GM21526 (cell line): ENCODE data around the gene TUBB2A.
A peak's percentile ranks its signal among the peaks of the same experiment; 100 is the strongest.
"Not testable (repeated sequence)": the region's sequence is repeated elsewhere in the genome, so short reads cannot be mapped to it uniquely, and the experiment has no call there.

Experiments used
- ATAC-seq: cut with Tn5 transposase; IDR thresholded peaks from one replicate; pipeline ENCODE4 v1.9.1; 2021; ENCODE audit warnings: moderate library complexity; ENCODE audit not compliant: unreplicated experiment, low FRiP score

TUBB2A gene

GRCh38 chr6:3183066-3183465, 25.7 kb upstream of the TUBB2A start:
- ATAC-seq, result no peak

- ATAC-seq, result no peak
These were observed 23.8 kb upstream of the TUBB2A start for GRCh38 chr6:3181105-3181504.

GRCh38 chr6:3179945-3180344, 22.6 kb upstream of the TUBB2A start:
- not testable (repeated sequence) for ATAC-seq

- ATAC-seq, result not testable (repeated sequence)
These were observed 21.3 kb upstream of the TUBB2A start for GRCh38 chr6:3178666-3179065.

- ATAC-seq, result no peak
These were observed 19.4 kb upstream of the TUBB2A start for GRCh38 chr6:3176562-3177355.

GRCh38 chr6:3175715-3176402, 18.5 kb upstream of the TUBB2A start:
- ATAC-seq, result no peak

- ATAC-seq, result not testable (repeated sequence)
These were observed 16.3 kb upstream of the TUBB2A start for GRCh38 chr6:3173636-3174089.

GRCh38 chr6:3172789-3173188, 15.4 kb upstream of the TUBB2A start:
- not testable (repeated sequence) for ATAC-seq

- not testable (repeated sequence) for ATAC-seq
These were observed 14.2 kb upstream of the TUBB2A start for GRCh38 chr6:3171313-3172175.

- not testable (repeated sequence) for ATAC-seq
These were observed 13.3 kb upstream of the TUBB2A start for GRCh38 chr6:3170676-3171075.

- not testable (repeated sequence) for ATAC-seq
These were observed 10.7 kb upstream of the TUBB2A start for GRCh38 chr6:3168046-3168445.

GRCh38 chr6:3166535-3167225, 9.3 kb upstream of the TUBB2A start:
- ATAC-seq, result not testable (repeated sequence)

GRCh38 chr6:3165631-3166534, 8.5 kb upstream of the TUBB2A start:
- no peak for ATAC-seq

GRCh38 chr6:3164388-3164787, 7.0 kb upstream of the TUBB2A start:
- no peak for ATAC-seq

GRCh38 chr6:3163248-3163594, 5.9 kb upstream of the TUBB2A start:
- ATAC-seq, result peak; percentile 21

- ATAC-seq, result peak; percentile 67
These were observed 5.4 kb upstream of the TUBB2A start for GRCh38 chr6:3162565-3163247.

GRCh38 chr6:3162067-3162497, 4.7 kb upstream of the TUBB2A start:
- no peak for ATAC-seq
